NCI-H2196 (cell line): ENCODE data around the gene PRELID3B.
"Not testable (repeated sequence)": the region's sequence is repeated elsewhere in the genome, so short reads cannot be mapped to it uniquely, and the experiment has no call there.

Source experiments
- DNase-seq: peaks from one replicate; lab custom pipeline; 2025; ENCODE audit not compliant: unreplicated experiment; lab: John Stamatoyannopoulos, UW

PRELID3B gene

GRCh38 chr20:59026904-59027740, 15.5 kb downstream of the PRELID3B start:
- no peak for DNase-seq

- DNase-seq = no peak
Observed at GRCh38 chr20:59025511-59025910, 17.1 kb downstream of the PRELID3B start.

- DNase-seq = no peak
Observed at GRCh38 chr20:59025086-59025485, 17.5 kb downstream of the PRELID3B start.

- DNase-seq = no peak
Observed at GRCh38 chr20:59024111-59024530, 18.5 kb downstream of the PRELID3B start.

GRCh38 chr20:59023616-59024015, 19.0 kb downstream of the PRELID3B start:
- DNase-seq = no peak

GRCh38 chr20:59022754-59023153, 19.8 kb downstream of the PRELID3B start:
- no peak for DNase-seq

GRCh38 chr20:59020938-59021551, 21.5 kb downstream of the PRELID3B start:
- DNase-seq = no peak

- no peak for DNase-seq
Observed at GRCh38 chr20:59019217-59019616, 23.4 kb downstream of the PRELID3B start, which contains the start of gene TUBB1. Gene TUBB1 (plus strand): TSS chr20:59019429. CDS start chr20:59019523, 94 bp downstream.

- DNase-seq = no peak
Observed at GRCh38 chr20:59018817-59019216, 23.8 kb downstream of the PRELID3B start.

GRCh38 chr20:59017493-59018231, 24.9 kb downstream of the PRELID3B start:
- no peak for DNase-seq

- no peak for DNase-seq
Observed at GRCh38 chr20:59016795-59017492, 25.6 kb downstream of the PRELID3B start.

- no peak for DNase-seq
Observed at GRCh38 chr20:59015812-59016711, 26.5 kb downstream of the PRELID3B start.

GRCh38 chr20:59015411-59015810, 27.2 kb downstream of the PRELID3B start:
- DNase-seq = no peak

GRCh38 chr20:59014680-59015389, 27.8 kb downstream of the PRELID3B start:
- no peak for DNase-seq

- no peak for DNase-seq
Observed at GRCh38 chr20:59013959-59014608, 28.5 kb downstream of the PRELID3B start.

- no peak for DNase-seq
Observed at GRCh38 chr20:59013031-59013951, 29.3 kb downstream of the PRELID3B start.

- DNase-seq = not testable (repeated sequence)
Observed at GRCh38 chr20:59011874-59012157, 30.8 kb downstream of the PRELID3B start.
